HG03575 (cell line): ENCODE data around the gene SAFB.

ENCODE experiments used
- ATAC-seq: cut with Tn5 transposase; IDR thresholded peaks from one replicate; pipeline ENCODE4 v1.9.1; 2021; ENCODE audit not compliant: unreplicated experiment, insufficient number of reproducible peaks, low FRiP score; ENCODE audit errors: extremely low read depth

SAFB gene

DNA sequence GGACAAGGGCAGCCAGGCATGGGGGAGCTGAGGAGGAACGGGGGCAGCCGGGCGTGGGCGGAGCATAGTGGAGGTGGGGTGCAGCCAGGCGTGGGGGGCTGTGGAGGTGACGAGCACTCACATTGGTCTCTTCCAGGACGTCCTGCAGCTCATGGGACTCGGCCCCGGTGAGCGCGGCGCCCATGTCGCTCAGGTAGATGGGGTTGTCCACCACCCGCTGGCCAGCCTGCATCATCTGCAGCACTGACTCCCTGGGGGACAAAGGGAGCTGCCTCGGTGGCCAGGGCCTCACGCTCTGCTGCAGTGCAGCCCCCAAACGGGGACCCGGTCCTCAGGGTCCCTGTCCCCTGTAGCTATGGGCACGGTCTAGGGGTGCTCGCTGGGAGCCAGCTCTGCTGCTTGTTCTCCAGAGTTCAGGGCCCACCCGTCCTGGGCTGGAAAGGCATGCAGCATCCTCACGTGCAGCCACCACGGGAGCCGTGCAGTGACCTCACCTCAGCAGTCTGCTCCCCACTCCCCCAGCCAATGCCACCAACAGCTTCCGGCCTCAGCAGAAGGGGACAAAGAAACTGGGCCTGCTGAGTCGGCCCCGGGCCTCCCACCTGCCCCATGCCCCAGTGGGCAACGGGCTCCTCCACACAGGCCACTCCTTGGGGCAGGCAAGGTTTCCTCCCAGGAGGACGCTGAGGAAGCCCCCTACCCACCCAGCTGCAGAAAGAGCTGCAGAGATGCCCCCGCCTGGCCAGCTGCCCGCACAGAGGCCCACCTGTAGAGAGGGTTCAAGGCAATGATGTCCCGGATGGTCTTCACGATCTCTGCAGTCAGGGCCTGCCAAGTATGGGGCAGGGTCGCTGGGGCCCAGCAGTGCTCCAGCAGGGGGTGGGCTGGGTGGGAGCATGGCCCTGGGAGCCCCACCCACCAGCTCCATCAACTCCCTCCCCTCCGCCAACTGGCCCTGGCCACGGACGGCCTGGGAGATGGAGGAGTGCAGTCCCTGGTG is 85.0 kb downstream of the SAFB start:
- ATAC-seq = no peak

DNA sequence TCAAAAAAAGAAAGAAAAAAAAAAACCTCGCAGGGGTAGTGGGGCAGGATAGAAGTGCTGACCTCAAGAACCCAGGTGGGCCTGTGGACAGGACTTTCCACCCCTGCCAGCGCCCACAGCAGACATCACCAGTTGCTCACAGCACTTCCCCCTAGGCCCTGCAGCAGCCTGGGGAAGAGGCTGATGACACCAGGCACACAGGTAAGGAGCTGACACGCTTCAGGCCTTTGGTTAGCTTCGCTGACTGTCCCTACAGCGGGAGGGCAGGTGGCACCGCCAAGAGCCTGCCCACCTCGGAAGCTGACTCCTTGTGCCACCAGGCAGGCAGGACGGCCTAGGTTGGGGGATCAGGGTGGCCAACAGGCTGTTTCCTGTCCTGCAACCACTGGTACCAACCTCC is 88.1 kb downstream of the SAFB start:
- ATAC-seq = no peak

DNA sequence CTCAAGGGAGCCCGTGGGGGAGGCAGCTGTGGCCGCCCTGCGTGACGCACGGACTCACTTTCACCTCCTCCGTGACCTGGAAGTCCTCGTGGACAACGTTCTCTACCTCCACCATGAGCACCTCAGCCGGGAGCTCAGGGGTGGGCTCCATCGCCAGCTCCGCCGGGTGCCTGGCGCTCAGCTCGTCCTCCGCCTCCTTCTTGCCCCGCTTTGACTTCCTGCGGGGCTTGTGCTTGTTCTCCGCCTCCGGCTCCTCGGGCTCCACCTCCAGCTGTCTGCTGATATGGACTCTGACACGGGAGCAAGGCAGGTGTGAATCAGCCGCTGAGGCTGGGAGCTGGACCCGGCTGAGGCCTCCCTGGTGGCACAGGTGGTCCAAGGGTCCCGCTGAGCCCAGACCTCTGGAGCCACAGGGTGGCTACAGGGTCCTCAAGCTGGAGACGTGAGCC is 88.9 kb downstream of the SAFB start:
- no peak for ATAC-seq

DNA sequence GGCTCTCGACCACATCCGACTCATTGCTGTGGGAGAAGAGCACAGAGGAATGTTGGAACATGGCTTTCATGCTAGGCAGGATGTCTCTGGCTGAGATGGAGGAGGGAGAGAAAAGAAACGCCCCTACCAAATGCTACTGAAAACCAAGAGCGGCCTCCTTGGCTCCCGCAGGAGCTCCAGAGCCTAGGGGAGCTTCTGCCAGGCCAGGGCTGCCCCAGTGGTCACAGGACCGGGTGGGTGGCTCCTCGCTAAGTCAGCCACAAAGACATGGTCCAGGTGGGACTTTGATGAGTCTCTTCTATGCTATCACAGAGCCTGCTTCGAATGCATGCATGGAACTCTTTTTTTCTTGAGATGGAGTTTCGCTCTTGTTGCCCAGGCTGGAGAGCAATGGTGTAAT is 90.3 kb downstream of the SAFB start:
- ATAC-seq = no peak

- ATAC-seq = no peak
These were observed 91.9 kb downstream of the SAFB start for GRCh38 chr19:5714816-5715215.

- no peak for ATAC-seq
These were observed 94.5 kb downstream of the SAFB start for GRCh38 chr19:5717215-5717935.
